LHCN-M2 (cell line): ENCODE data around the gene ZGPAT. TPM values are rescaled to one million over a fixed set of nuclear protein-coding genes. Genes with fewer than 3 reads are reported as not detected.

Experiments used
- DNase-seq: peaks from one replicate; pipeline ENCODE4 v3.0.0-alpha.2; 2012; ENCODE audit warnings: low read depth
- total RNA-seq: library from RNA; depleted of rRNA; stranded (reverse); fragments of >200 nt; gene quantifications from 2 replicates; pipeline ENCODE4 v1.2.3, GENCODE V29; 2014; rRNA removed

The ZGPAT gene
- total RNA-seq, 1 experiment from 2014 or later, result 40.1 TPM

DNA sequence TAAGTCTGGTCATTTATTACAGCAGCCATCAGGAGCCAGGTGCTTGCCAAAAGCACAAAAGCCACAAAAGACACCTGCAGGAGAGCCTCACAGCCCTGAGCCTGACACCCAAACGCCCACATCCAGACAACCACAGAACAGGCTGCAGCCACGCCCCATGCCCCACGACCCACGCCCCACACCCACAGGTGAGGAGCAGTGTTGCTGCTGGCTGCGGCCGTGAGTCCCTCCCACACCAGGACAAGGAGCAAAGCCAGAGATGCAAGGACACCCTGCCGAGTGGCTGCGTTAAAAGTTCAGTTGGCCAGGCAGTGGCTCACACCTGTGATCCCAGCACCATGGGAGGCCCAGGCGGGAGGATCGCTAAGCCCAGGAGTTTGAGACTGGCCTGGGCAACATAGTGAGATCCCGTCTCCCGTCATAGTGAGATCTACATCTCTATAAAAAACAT is 74.7 kb downstream of the ZGPAT start:
- no peak for DNase-seq

DNA sequence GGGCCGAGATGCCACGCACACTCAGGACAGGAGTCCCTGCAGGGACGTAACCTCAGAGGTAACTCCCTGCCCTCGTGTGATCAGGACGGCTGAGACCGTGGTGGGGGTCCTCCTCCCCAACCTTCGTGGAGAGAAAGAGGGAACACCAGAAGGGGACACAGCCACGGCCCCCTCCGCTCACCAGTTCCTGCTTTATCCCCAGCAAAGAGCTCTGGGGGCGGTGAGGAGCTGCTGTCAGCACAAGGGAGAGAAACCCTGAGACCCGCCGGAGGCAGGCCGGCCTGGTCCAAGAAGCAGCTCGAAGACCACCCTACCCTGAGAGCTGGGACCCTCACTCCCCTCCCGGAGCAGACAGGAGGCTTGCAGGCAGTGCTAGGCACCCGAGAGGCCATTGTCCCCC is 76.1 kb downstream of the ZGPAT start:
- no peak for DNase-seq

DNA sequence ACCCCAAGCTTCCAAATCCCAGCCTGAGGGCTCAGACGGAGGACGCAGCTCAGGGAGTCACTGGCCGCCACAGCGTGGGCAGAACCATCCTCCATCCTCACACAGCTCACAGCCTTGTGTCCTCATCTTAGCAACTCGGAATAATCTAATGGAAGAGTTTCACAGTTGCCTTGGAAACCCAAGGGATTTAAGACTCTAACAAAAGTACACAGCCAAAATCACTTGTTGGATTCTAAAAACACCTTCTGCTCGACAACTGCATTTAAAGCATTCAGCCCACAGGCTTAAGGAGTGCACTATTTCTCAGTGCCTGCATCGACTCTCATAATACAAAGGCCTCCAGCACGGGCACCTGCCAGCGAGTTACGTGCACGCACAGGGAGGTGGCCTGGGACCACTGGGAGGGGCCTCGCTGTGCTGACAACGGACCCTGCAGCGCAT is 77.9 kb downstream of the ZGPAT start:
- DNase-seq, result no peak

Other genes starting within 250 kb of the ZGPAT start
- not detected in 2 replicates for gene KCNQ2, start 235.4 kb upstream of the ZGPAT start, total RNA-seq
- gene EEF1A2, start 209.0 kb upstream of the ZGPAT start, total RNA-seq, result 0.32 and 0.46 TPM in 2 replicates
- 154 and 194 TPM in 2 replicates for gene PPDPF, start 187.3 kb upstream of the ZGPAT start, total RNA-seq
- gene PTK6, start 170.7 kb upstream of the ZGPAT start, total RNA-seq, result 0.40 and 0.45 TPM in 2 replicates
- gene SRMS, start 160.3 kb upstream of the ZGPAT start, total RNA-seq, result not detected in 2 replicates
- gene FNDC11, start 153.9 kb upstream of the ZGPAT start, total RNA-seq, result 0.13 and 0.46 TPM in 2 replicates
- 21.0 and 21.9 TPM in 2 replicates for gene HELZ2, start 133.8 kb upstream of the ZGPAT start, total RNA-seq
- 12.7 and 14.9 TPM in 2 replicates for gene GMEB2, start 80.9 kb upstream of the ZGPAT start, total RNA-seq
- gene STMN3, start 54.6 kb upstream of the ZGPAT start, total RNA-seq, result 39.3 and 49.8 TPM in 2 replicates
- 21.9 and 31.2 TPM in 2 replicates for gene RTEL1, start 49.7 kb upstream of the ZGPAT start, total RNA-seq
- 6.2 and 6.7 TPM in 2 replicates for gene TNFRSF6B, start 11.4 kb upstream of the ZGPAT start, total RNA-seq
- 49.4 and 54.8 TPM in 2 replicates for gene ARFRP1, start 63 bp upstream of the ZGPAT start, total RNA-seq
- 16.2 and 19.1 TPM in 2 replicates for gene LIME1, start 28.6 kb downstream of the ZGPAT start, total RNA-seq
- 150 and 157 TPM in 2 replicates for gene SLC2A4RG, start 31.7 kb downstream of the ZGPAT start, total RNA-seq
- gene ZBTB46, start 123.2 kb downstream of the ZGPAT start, total RNA-seq, result 7.6 and 9.1 TPM in 2 replicates
- not detected in 2 replicates for gene ABHD16B, start 153.5 kb downstream of the ZGPAT start, total RNA-seq
- gene TPD52L2, start 157.2 kb downstream of the ZGPAT start, total RNA-seq, result 118 and 119 TPM in 2 replicates
- 63.2 and 64.1 TPM in 2 replicates for gene DNAJC5, start 187.1 kb downstream of the ZGPAT start, total RNA-seq
- 17.4 and 22.8 TPM in 2 replicates for gene UCKL1, start 248.4 kb downstream of the ZGPAT start, total RNA-seq